NCI-H345 (cell line): ENCODE data around the gene RCVRN.
A peak's percentile ranks its signal among the peaks of the same experiment; 100 is the strongest.

ENCODE experiments used
- DNase-seq: peaks from one replicate; lab custom pipeline; 2025; lab: John Stamatoyannopoulos, UW

Gene RCVRN

GRCh38 chr17:9905078-9905415 is at the start of gene RCVRN:
Gene RCVRN (minus strand): TSS chr17:9905271. CDS start chr17:9905180, 91 bp downstream.
- DNase-seq, result no peak

GRCh38 chr17:9953492-9953891 is 48.4 kb upstream of the RCVRN start:
- DNase-seq, result no peak

- DNase-seq, result no peak
Observed at GRCh38 chr17:9951803-9952202, 46.7 kb upstream of the RCVRN start.

GRCh38 chr17:9948928-9949327 is 43.9 kb upstream of the RCVRN start:
- DNase-seq, result no peak

- no peak for DNase-seq
Observed at GRCh38 chr17:9944704-9945103, 39.6 kb upstream of the RCVRN start.

GRCh38 chr17:9943343-9943742 is 38.3 kb upstream of the RCVRN start:
- no peak for DNase-seq

GRCh38 chr17:9942885-9943284 is 37.8 kb upstream of the RCVRN start:
- DNase-seq, result no peak

GRCh38 chr17:9941305-9941704 is 36.2 kb upstream of the RCVRN start:
- DNase-seq, result no peak

GRCh38 chr17:9940841-9941240 is 35.8 kb upstream of the RCVRN start:
- no peak for DNase-seq

- DNase-seq, result no peak
Observed at GRCh38 chr17:9938764-9939163, 33.7 kb upstream of the RCVRN start.

GRCh38 chr17:9937901-9938300 is 32.8 kb upstream of the RCVRN start:
- DNase-seq, result no peak

- DNase-seq, result no peak
Observed at GRCh38 chr17:9937241-9937761, 32.2 kb upstream of the RCVRN start.

- no peak for DNase-seq
Observed at GRCh38 chr17:9936095-9936494, 31.0 kb upstream of the RCVRN start.

GRCh38 chr17:9935408-9935807 is 30.3 kb upstream of the RCVRN start:
- no peak for DNase-seq

- DNase-seq, result no peak
Observed at GRCh38 chr17:9934331-9934730, 29.3 kb upstream of the RCVRN start.

GRCh38 chr17:9932491-9932890 is 27.4 kb upstream of the RCVRN start:
- DNase-seq, result no peak

GRCh38 chr17:9931144-9931741 is 26.2 kb upstream of the RCVRN start:
- no peak for DNase-seq

GRCh38 chr17:9929871-9930270 is 24.8 kb upstream of the RCVRN start:
- no peak for DNase-seq

- peak; percentile 1 for DNase-seq
Observed at GRCh38 chr17:9928601-9929333, 23.7 kb upstream of the RCVRN start.

GRCh38 chr17:9926150-9926804 is 21.2 kb upstream of the RCVRN start:
- no peak for DNase-seq

- no peak for DNase-seq
Observed at GRCh38 chr17:9925457-9925856, 20.4 kb upstream of the RCVRN start.

- DNase-seq, result peak; percentile 42
Observed at GRCh38 chr17:9924735-9925191, 19.7 kb upstream of the RCVRN start.
